ENCODE results near the gene SLC25A26.
A peak's percentile ranks its signal among the peaks of the same experiment; 100 is the strongest.

The SLC25A26 gene

DNA sequence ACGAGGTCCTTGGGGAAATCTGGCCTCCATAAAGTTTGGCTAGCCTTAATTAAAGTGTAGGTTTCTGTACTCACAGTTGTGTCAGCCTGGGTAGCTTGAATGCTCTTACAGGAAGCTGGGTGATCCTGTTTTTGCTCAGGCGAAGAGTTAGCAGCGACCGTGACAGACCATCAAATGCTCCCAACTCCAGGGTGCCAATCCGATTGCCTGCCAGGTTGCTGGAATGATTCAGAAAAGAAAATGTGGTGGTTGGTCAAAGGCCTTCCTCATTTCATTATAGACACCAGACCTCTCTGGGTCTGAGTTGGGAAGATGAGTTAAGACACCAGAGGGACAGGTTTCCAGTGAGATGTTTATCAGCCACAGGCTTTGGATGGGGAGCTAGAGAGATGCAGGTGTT, 194.0 kb downstream of the SLC25A26 start:
- Histone ChIP-seq H3K79me1 (ENCODE audit: low read length) (no peaks in the 10 kb centered on the region), H2BK120ac (ENCODE audit: insufficient read depth, low read length, poor library complexity) (no peak overlapping the region), H3K4me3 (ENCODE audit: low read depth, low read length) (no peak overlapping the region), H3K4ac (ENCODE audit: low read depth, low read length) (no peak overlapping the region), H2BK5ac (ENCODE audit: low read depth, low read length, poor library complexity) (no peak overlapping the region), H2AK5ac (ENCODE audit: low read length) (no peak overlapping the region), H4K12ac (ENCODE audit: low read depth, low read length) (no peak overlapping the region), H3K14ac (ENCODE audit: low read length) (no peak overlapping the region), H3K4me1 (ENCODE audit: control insufficient read depth in 1 of 2, insufficient read depth in 2 of 2, low read length in 2 of 2) (peaks cover 3 to 12% of the 10 kb centered on the region in 2 experiments), H4K8ac (ENCODE audit: low read depth, low read length) (no peak overlapping the region), H3K18ac (ENCODE audit: low read length) (no peak overlapping the region), H4K91ac (ENCODE audit: low read depth, low read length) (no peak overlapping the region), H2AFZ (ENCODE audit: insufficient read depth, low read length, poor library complexity) (no peak overlapping the region), H3K23ac (ENCODE audit: low read length) (no peak overlapping the region), H3K9ac (ENCODE audit: low read length) (no peak overlapping the region), H2BK12ac (ENCODE audit: low read length) (no peak overlapping the region), H3K79me2 (ENCODE audit: control insufficient read depth, insufficient read depth, low read length, poor library complexity) (no peaks in the 10 kb centered on the region), H3K36me3 (ENCODE audit: control insufficient read depth in 1 of 2, insufficient read depth in 2 of 2, low read length in 2 of 2) (no peaks in the 10 kb centered on the region), H3K27ac (ENCODE audit: low read depth, low read length) (no peak overlapping the region), H3K27me3 (ENCODE audit: insufficient read depth, low read length) (no peaks in the 10 kb centered on the region), H3K4me2 (ENCODE audit: low read length) (no peak overlapping the region), H3K9me3 (ENCODE audit: insufficient read depth, low read depth, low read length) (peaks cover 2% of the 10 kb centered on the region)
- peak in 1 of 2 donors; percentile 40 for DNase-seq
- no CpG with 5 or more reads among the region's 5 CpGs for WGBS (ENCODE audit: extremely low coverage, insufficient coverage, insufficient read length)

DNA sequence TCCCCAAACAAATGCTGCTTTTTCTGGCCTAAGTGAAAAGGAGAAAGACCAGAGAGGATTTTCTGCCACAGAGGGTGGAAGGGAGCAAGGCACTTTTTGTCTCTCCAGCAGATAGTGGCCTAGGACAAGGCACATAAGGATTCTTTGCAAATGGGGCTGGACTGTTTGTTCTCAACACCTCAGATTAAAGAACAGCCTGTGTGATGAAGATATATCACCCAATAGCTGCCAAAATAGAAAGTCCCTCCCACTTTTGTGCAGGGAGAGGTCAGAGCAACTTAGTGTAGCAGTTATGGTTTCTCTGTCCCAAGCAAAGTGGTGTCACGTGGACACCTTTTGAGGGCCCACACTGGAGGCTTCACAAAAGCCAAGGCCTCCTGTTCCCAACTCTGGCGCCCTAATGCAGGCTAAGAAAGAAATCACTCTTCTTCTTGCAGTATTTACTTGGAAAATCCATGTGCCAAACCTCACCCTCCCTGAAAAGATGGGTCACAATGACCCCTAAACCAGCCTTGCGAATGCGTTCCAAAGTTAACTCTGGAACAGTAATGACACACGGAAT, 195.1 kb downstream of the SLC25A26 start:
- Histone ChIP-seq H3K9me3 (ENCODE audit: insufficient read depth, low read depth, low read length) (peaks cover 2% of the 10 kb centered on the region), H3K79me2 (ENCODE audit: control insufficient read depth, insufficient read depth, low read length, poor library complexity) (no peaks in the 10 kb centered on the region), H2AK5ac (ENCODE audit: low read length) (no peak overlapping the region), H2AFZ (ENCODE audit: insufficient read depth, low read length, poor library complexity) (no peak overlapping the region), H3K4me2 (ENCODE audit: low read length) (no peak overlapping the region), H3K18ac (ENCODE audit: low read length) (no peak overlapping the region), H2BK120ac (ENCODE audit: insufficient read depth, low read length, poor library complexity) (no peak overlapping the region), H3K14ac (ENCODE audit: low read length) (no peak overlapping the region), H2BK5ac (ENCODE audit: low read depth, low read length, poor library complexity) (no peak overlapping the region), H3K4ac (ENCODE audit: low read depth, low read length) (no peak overlapping the region), H3K36me3 (ENCODE audit: control insufficient read depth in 1 of 2, insufficient read depth in 2 of 2, low read length in 2 of 2) (no peaks in the 10 kb centered on the region), H4K8ac (ENCODE audit: low read depth, low read length) (no peak overlapping the region), H3K4me3 (ENCODE audit: low read depth, low read length) (no peak overlapping the region), H4K12ac (ENCODE audit: low read depth, low read length) (no peak overlapping the region), H2BK12ac (ENCODE audit: low read length) (no peak overlapping the region), H3K4me1 (ENCODE audit: control insufficient read depth in 1 of 2, insufficient read depth in 2 of 2, low read length in 2 of 2) (peaks cover 3 to 9% of the 10 kb centered on the region in 2 experiments), H4K91ac (ENCODE audit: low read depth, low read length) (no peak overlapping the region), H3K79me1 (ENCODE audit: low read length) (no peaks in the 10 kb centered on the region), H3K9ac (ENCODE audit: low read length) (no peak overlapping the region), H3K27ac (ENCODE audit: low read depth, low read length) (no peak overlapping the region), H3K27me3 (ENCODE audit: insufficient read depth, low read length) (no peaks in the 10 kb centered on the region), H3K23ac (ENCODE audit: low read length) (no peak overlapping the region)
- no peak for DNase-seq
- WGBS (ENCODE audit: extremely low coverage, insufficient coverage, insufficient read length) = no CpG with 5 or more reads among the region's 5 CpGs

DNA sequence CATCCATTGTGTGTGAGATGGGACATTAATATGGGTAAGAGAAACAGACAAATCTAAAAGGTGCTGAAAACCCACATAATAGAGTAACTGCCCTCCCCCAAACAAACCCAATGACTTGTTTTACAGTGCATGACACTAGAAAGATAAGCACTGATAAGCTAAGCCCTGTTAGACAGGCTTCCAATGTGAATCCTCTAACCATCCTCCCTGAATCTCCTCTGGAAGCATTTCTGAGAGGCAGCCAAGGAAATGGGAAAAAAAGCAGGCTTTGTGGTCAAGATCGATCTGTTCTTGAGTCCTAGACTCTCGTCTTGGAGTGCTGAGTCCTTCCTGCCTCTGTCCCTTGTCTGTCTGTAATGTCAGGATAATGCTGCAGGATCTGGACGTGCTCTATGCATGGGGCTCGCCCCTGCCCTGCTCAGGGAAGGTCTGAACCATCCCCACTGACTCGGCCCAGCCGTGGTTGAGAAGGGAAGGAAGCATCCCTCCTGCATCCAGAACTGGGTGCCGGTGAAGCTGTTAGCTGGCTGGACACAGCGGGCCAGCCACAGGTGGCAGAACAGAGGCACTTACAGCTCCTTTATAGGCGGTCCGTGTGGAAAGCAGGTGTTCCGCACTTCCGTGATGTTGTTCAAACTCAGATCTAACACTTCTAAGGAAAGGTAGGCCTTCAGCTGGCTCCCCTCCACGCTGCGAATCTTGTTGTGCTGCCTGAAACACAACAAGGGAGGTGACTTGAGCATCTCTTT, 195.9 kb downstream of the SLC25A26 start:
- WGBS (ENCODE audit: extremely low coverage, insufficient coverage, insufficient read length) = no CpG with 5 or more reads among the region's 14 CpGs

DNA sequence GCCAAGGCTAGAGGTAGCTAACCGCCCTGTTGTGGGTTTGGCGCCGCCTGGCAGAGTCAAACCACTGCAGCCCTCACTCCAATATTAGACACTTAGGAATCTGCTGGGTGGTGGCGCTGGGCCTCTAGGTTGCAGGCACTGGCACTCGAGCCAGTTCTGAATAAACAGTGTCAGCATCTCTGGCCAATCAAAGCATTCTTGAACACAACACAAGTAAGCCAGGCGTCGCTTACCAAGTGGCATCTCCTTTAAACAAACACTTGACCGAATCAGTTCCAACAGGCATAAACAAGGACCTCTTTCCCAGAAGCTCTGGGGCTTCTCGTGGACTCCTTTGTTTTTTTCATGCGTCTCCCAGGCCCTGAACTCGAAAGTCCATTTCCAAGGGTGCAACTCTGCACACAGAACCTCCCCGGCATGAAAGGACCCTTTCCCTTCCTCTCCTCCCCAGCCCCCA, 197.7 kb downstream of the SLC25A26 start:
- Histone ChIP-seq H3K18ac (ENCODE audit: low read length) (no peak overlapping the region), H2AK5ac (ENCODE audit: low read length) (no peak overlapping the region), H3K36me3 (ENCODE audit: control insufficient read depth in 1 of 2, insufficient read depth in 2 of 2, low read length in 2 of 2) (peaks cover 0 to 3% of the 10 kb centered on the region in 2 experiments), H3K27ac (ENCODE audit: low read depth, low read length) (no peak overlapping the region), H3K4me2 (ENCODE audit: low read length) (no peak overlapping the region), H3K79me2 (ENCODE audit: control insufficient read depth, insufficient read depth, low read length, poor library complexity) (no peaks in the 10 kb centered on the region), H4K91ac (ENCODE audit: low read depth, low read length) (no peak overlapping the region), H3K4me1 (ENCODE audit: control insufficient read depth in 1 of 2, insufficient read depth in 2 of 2, low read length in 2 of 2) (peaks cover 3 to 9% of the 10 kb centered on the region in 2 experiments), H2AFZ (ENCODE audit: insufficient read depth, low read length, poor library complexity) (no peak overlapping the region), H3K9me3 (ENCODE audit: insufficient read depth, low read depth, low read length) (peaks cover 7% of the 10 kb centered on the region), H3K4me3 (ENCODE audit: low read depth, low read length) (no peak overlapping the region), H3K23ac (ENCODE audit: low read length) (no peak overlapping the region), H2BK12ac (ENCODE audit: low read length) (no peak overlapping the region), H3K27me3 (ENCODE audit: insufficient read depth, low read length) (no peaks in the 10 kb centered on the region), H3K14ac (ENCODE audit: low read length) (no peak overlapping the region), H3K4ac (ENCODE audit: low read depth, low read length) (no peak overlapping the region), H3K79me1 (ENCODE audit: low read length) (no peaks in the 10 kb centered on the region), H3K9ac (ENCODE audit: low read length) (no peak overlapping the region), H4K12ac (ENCODE audit: low read depth, low read length) (no peak overlapping the region), H2BK120ac (ENCODE audit: insufficient read depth, low read length, poor library complexity) (no peak overlapping the region), H2BK5ac (ENCODE audit: low read depth, low read length, poor library complexity) (no peak overlapping the region), H4K8ac (ENCODE audit: low read depth, low read length) (no peak overlapping the region)
- no CpG with 5 or more reads among the region's 12 CpGs for WGBS (ENCODE audit: extremely low coverage, insufficient coverage, insufficient read length)
- DNase-seq = no peak

More for the DNA sequence above, 195.9 kb downstream of the SLC25A26 start:
- Histone ChIP-seq H3K4ac (ENCODE audit: low read depth, low read length) (no peak overlapping the region), H2AK5ac (ENCODE audit: low read length) (no peak overlapping the region), H3K9ac (ENCODE audit: low read length) (no peak overlapping the region), H3K4me3 (ENCODE audit: low read depth, low read length) (no peak overlapping the region), H3K27me3 (ENCODE audit: insufficient read depth, low read length) (no peaks in the 10 kb centered on the region), H2BK5ac (ENCODE audit: low read depth, low read length, poor library complexity) (no peak overlapping the region), H3K23ac (ENCODE audit: low read length) (no peak overlapping the region), H3K36me3 (ENCODE audit: control insufficient read depth in 1 of 2, insufficient read depth in 2 of 2, low read length in 2 of 2) (peaks cover 0 to under 1% of the 10 kb centered on the region in 2 experiments), H2BK120ac (ENCODE audit: insufficient read depth, low read length, poor library complexity) (no peak overlapping the region), H3K4me2 (ENCODE audit: low read length) (no peak overlapping the region), H3K18ac (ENCODE audit: low read length) (no peak overlapping the region), H2BK12ac (ENCODE audit: low read length) (no peak overlapping the region), H3K14ac (ENCODE audit: low read length) (no peak overlapping the region), H3K9me3 (ENCODE audit: insufficient read depth, low read depth, low read length) (peaks cover 7% of the 10 kb centered on the region), H4K91ac (ENCODE audit: low read depth, low read length) (no peak overlapping the region), H4K8ac (ENCODE audit: low read depth, low read length) (no peak overlapping the region), H3K4me1 (ENCODE audit: control insufficient read depth in 1 of 2, insufficient read depth in 2 of 2, low read length in 2 of 2) (peaks cover 3 to 9% of the 10 kb centered on the region in 2 experiments), H3K79me1 (ENCODE audit: low read length) (no peaks in the 10 kb centered on the region), H4K12ac (ENCODE audit: low read depth, low read length) (no peak overlapping the region), H2AFZ (ENCODE audit: insufficient read depth, low read length, poor library complexity) (no peak overlapping the region), H3K27ac (ENCODE audit: low read depth, low read length) (no peak overlapping the region), H3K79me2 (ENCODE audit: control insufficient read depth, insufficient read depth, low read length, poor library complexity) (no peaks in the 10 kb centered on the region)
- DNase-seq = no peak

All from trophoblast cell (in vitro differentiated cells and primary cell).